Measurements from ENCODE around the gene NEK10. TPM values are rescaled to one million over a fixed set of nuclear protein-coding genes. Genes with fewer than 3 reads are reported as not detected.
"Not testable (repeated sequence)": the region's sequence is repeated elsewhere in the genome, so short reads cannot be mapped to it uniquely, and the experiment has no call there.

The NEK10 gene
- polyA plus RNA-seq, 1 donor, result 4.6 TPM

DNA sequence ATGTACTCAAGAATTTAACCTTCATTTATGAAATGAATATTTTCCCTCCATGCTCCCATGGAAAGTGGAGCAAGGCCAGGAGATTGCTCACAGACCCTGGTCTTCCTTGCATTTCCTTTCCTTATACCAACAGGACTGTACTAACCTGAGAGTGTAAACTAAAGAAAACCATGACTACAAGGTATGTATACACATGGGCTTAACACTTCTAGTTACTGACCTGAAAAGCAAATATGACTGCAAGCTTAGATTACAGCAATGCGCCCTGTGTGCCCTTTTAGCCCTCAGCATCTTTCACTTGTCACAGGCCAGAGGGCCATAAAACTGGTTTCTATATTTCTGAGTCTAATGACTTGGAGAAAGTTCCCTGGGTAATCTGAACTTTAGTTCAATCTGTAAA is 52.1 kb downstream of the NEK10 start:
- no peak for DNase-seq (ENCODE audit: low read depth)

DNA sequence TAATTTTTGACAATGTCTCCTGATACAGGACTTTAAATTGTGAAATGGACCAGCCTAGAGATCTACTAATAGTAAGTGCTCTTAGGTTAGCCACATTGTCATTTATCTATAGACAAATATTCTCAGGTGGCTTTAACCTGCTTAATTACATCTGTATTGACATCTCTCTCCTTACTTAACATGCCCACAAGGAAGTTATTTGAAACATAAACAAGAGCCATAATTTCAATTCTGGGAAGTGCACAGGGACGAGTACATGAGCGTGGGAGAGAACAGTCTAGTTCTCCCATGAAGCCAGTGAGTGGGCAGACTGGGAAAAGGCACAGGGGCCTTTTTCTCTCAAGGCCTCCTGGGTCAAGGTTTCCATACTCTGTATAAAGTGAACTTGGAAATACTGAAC is 54.2 kb downstream of the NEK10 start:
- no peak for DNase-seq (ENCODE audit: low read depth)

DNA sequence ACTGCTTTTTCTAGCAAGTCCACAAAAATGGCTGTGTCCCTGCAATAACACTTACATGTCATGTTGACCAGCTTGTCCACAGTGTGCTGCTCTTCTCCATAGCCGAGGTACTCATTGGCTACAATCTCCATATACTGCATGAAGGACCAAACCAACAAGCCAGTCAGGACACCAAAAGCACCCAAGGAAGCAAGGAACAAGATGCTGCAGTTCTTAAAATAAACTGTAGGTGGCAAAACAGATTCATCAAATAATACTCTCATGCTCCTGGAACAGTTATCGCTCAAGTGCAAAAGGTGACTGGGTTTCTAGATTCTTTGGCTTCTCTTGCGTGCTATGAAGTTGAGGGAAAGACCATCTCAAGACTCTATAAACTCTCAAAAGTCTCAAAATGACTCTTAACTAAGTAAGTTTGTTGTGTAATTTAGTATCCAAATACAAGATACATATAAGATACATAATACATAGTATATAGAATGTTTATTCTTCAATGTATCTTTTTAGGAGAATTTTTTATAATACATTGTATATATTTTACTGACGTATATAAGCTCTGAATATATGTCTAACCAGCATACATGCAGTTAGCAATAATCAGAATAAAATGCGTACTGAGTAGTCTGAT is 57.0 kb downstream of the NEK10 start:
- peak; percentile 35 for DNase-seq (ENCODE audit: low read depth)

DNA sequence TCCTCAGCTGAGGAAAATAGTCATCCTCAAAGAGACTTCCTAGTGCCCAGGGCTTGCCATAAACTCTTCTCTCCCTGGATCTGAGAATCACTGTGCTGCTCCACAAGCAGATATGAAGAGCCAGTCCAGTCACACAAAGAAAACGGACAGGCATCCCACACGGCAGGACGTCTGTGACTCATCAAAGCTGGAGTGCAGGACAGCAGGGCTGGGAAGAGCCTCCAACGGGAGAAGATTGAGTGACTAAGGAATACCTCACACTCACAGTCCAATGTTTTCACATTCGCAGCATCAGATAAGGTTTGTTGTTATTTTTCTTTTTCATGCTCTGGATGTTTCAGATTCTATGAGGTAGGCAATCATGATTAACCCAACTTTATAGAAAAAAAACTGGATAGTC is 57.8 kb downstream of the NEK10 start:
- DNase-seq (ENCODE audit: low read depth), result no peak

DNA sequence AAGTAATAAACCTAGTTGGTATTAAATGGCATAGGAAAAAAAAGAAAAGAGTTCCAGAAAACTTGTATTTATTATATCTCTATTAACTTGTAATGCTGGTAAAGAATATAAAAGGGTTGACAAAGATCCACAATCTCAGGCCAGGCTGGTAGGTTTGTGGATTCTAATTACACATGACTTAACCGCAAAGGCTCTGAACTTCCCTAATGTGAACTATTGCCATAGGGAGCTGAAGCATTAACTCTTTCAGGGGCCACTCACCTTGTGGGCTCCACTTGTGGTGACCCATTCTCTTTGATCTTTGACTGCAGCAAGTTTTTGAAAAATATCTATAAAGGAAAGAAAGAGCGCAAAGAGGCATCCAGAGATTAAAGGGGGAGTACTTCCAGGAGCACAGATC is 58.5 kb downstream of the NEK10 start:
- DNase-seq (ENCODE audit: low read depth), result no peak

DNA sequence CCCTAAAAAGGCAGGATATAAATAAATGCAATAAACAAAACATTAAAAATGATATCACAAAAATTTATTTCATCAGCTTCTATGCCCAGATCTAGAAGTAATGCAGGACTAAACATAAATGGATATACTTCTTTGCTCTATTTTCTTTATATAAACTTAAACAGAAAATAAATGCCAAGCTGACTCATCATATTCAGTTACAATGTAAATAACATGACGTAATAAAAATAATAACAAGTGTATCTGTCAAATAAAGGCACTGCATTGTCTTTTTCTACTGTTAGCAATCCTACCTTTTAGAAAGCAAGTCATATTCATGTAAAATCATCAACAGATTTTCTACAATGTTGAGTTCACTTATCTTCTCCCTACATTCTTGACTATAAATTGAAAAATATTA is 61.6 kb downstream of the NEK10 start:
- no peak for DNase-seq (ENCODE audit: low read depth)

DNA sequence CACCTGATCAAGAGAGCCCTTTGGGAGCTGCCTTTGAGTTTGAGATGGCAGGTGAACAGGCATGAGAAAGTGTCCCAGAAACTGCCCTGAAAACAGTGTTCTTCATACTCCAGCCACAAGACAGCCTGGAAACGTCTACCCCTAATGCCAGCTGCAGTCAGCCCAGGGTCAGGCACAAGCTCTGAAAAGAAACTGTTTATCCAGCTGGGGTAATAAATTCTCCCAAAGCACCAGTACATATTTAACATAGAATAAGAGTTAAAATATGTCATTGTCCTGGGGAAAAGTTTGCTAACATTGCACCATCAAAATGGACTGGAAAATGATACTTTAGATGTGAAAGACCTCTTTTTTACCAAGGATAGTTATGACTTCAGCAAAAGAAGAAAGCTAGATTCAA is 66.3 kb downstream of the NEK10 start:
- no peak for DNase-seq (ENCODE audit: low read depth)

DNA sequence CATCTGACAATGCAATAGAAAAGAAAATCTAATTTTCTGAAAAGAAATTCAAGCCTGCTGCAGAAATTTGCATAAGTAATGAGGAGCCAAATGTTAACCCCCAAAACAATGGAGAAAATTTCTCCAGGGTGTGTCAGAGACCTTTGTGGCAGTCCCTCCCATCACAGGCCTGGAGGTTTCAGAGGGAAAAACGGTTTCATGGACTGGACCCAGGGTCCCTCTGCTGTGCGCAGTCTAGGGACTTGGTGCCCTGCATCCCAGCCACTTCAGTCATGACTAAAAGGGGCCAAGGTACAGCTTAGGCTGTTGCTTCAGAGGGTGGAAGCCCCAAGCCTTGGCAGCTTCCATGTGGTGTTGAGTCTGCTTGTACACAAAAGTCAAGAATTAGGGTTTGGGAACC is 70.2 kb downstream of the NEK10 start:
- DNase-seq (ENCODE audit: low read depth), result not testable (repeated sequence)

DNA sequence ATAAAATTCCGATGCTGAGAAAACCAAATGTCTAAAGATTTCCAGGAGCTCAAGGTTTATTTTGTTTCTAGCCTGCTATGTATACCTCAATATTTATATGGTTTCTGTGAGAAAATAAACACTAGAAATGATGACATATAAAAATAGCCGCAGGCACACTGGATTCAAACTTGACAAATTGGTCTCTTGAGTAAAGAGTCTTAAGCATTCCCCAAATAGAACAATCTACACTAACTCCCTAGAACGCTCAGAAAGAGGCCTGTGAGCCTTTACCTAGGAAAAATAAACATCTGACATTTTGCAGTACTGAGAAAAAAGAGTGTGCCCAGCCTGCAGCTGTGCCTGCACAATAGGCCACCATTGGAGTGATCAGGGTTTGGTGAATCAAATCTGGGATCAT is 75.2 kb downstream of the NEK10 start:
- no peak for DNase-seq (ENCODE audit: low read depth)

DNA sequence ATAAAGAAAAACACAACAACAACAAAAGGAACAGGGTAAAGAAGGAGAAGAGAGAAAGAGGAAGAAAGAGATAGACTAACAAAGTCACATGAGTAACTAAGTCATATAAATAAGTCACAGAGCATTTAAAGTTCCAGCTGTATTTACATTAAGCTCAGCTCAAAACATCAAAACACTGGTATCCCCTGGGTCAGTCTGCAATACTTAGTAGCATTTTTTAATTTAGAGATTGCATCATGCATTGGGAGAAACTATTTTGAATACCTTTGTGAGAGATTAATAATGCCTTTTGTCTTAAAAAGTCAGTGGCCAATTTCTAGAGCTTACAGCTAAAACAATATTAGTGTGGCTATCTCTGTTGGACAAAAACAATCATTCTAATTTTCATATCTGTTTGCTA is 78.4 kb downstream of the NEK10 start:
- DNase-seq (ENCODE audit: low read depth), result no peak

DNA sequence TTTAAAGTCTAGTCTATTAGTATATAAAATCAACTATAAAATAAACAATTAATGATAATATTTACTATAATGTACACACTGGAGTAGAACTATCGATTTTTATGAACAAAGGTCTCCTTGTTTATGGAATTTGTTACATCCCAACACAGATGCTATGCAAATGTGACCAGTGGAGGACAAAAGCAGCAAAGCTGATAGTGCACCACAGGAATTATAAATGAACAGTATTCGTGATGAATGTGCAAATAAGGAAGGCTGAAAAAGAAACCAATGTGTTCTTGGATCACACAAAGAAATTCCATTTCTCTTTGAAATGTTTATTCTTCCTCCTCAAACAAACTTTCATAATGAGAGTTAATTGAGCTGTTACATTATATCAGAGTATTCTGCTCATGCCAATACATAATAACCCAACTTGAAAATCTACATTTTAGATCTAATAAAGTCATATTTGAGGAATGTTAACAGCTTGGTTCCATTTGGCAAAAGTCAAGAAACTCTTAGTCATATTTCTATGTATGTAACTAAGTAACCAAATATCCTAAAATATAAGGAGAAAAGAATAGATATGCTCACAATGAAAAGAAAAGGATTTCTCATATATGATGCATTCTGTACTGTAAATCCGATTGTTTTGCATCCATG is 79.3 kb downstream of the NEK10 start:
- no peak for DNase-seq (ENCODE audit: low read depth)

DNA sequence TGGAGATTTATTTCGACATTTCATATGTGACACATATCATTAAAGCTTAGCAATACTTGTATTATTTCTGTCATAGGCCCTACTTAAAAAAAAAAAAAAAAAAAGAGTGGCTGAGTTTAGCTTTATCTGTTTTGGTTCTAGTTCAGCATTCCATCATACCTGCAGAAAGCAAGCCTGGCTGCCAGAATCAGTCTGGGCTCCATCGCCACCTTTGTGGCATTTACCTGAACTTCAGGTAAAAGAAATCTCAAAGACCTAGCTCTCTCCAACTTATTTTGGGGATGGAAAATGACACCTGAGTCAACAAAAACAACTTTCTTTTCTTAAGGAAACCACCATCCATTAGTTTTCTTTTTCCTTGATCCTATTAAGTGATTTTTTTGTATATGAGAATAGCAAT is 82.1 kb downstream of the NEK10 start:
- DNase-seq (ENCODE audit: low read depth), result no peak

DNA sequence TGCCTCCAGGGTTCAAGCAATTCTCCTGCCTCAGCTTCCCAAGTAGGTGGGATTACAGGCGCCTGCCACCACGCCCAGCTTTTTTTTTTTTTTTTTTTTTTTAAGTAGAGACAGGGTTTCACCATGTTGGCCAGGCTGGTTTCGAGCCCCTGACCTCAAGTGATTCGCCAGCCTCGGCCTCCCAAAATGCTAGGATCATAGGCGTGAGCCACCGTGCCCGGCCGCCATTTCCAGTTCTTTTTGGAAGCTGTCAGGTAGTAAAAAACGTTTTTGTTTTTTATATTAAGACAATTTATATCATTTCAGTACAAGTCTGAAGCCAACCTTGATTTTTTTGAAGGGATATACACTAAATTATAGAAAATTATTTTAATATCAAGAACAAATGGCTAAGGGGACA is 82.7 kb downstream of the NEK10 start:
- DNase-seq (ENCODE audit: low read depth), result not testable (repeated sequence)

DNA sequence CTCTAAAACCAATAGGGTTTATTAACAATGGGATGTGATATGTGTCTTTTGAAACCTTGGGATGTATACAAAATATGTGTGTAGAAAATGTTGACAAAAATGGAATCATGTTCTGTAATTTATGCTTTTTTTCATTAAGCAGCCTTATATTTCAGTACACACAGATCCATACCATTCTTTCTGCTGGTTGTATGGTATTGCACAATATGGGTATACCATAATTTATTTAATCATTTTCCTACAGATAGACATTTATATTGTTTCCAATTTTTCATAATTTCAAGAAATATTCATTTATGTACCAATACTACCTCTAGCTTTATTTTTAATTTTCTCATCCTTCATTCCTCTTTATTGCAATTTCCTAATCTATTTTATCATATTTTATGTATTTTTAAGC is 83.5 kb downstream of the NEK10 start:
- DNase-seq (ENCODE audit: low read depth), result no peak

DNA sequence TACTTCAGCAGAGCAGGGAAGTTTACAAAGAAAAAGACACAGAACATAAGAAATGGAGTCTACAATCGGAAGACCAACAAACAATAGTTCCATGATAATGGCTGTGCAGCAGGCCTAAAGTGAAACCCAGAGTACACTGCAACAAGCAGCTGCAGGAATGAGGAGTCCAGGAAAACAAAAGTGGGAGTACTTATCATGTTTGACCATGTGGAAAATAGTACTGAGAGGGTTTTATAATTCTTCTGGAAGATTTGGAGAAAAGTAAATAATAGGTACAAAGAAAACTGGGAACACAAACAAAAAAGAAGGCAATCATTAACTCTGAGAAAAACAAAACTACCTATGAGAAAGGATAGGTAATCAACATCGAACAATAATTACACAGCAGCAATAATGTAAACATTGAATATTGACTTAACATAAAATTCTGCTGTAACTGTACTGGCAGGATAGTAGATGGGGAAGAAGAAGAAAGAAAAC is 87.5 kb downstream of the NEK10 start:
- DNase-seq (ENCODE audit: low read depth), result no peak

DNA sequence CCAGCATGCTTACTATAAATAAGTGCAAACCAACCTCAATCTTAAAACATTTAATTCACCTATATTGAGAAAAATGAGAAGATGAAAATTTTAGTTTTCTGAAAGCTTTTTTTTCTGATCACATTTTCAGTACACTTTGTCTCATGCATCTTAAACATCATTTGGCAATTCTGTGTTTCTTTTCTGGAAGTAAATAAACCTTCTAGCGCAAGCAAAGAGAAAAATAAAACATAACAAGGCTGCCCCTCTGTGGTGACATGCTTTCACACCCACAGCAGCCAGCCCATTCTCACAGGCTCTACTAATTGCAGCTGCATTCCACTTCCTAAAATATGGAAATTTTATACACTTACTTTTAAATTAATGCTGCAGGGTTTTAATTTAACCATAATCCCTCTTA is 90.1 kb downstream of the NEK10 start:
- no peak for DNase-seq (ENCODE audit: low read depth)

DNA sequence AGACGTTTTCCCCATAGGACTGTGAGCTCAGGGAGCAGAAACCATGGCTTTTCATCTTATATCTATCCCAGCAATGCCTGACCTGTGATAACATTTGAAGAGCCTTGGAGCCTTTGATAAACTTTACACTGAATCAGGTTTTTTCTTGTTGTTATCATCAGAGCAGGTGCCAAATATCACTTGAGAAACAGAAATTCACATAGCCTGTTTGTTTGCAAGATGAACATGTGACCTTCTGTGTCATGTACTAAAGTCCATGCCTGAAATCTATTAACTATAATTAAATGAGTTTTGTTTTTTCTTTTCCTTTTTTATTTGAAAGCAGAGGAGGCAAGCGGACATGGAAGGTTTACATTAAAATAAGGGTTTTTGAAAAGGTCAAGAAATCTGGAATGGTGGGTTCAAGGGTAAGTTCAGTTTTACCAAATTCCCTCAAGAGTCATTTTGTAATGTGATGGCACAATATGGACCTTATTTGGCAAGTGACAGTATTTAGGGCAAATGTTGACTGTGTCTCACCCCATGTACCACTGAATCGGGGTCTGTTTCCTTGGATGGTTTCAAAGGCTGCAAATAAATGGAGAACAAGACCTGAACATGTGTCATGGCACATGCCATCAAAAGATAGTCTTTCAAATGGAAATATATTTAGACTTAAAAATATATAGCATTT is 90.7 kb downstream of the NEK10 start:
- no peak for DNase-seq (ENCODE audit: low read depth)

DNA sequence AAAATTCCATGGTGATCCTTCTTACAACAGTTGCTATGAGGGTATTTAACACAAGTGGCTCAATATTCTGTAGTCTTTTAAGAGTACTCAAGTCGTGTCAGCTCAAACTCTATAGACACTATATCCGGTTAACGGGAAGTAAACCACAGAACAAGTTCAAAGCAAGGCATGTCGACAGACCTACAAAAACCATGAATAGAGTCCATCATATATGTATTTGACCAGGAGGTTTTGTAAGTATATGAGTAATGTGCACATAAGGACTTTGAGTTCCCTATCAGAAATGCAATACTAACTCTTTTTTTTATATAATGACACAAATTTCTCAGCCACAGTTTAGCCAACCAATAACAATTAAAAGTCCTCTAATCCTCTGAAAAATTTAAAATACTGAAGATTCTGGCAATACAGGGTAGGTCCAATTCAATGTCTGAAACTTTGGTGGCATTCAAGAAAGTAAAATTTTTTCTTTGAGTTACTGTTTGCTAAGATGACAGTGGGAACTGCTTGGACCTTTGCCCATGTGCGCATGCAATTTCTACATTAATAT is 93.7 kb downstream of the NEK10 start:
- no peak for DNase-seq (ENCODE audit: low read depth)

DNA sequence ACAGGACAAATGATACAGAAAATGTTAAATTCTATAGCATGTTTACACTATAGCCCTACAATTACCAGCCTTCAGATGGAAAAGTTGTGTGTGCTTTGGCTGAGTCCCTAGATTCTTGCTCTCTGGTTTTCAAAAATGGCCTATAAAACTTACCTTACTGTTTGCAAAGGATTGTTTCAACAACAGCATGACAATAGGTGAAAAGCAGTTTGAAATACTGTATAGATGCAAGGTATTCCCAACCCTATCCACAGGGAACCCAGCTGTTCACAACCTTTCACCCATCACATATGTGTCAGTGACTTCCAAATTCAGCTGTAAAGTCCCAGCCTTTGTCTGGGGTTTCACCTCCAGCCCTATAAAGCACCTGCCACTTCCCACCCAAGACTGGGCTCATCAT is 97.3 kb downstream of the NEK10 start:
- no peak for DNase-seq (ENCODE audit: low read depth)

DNA sequence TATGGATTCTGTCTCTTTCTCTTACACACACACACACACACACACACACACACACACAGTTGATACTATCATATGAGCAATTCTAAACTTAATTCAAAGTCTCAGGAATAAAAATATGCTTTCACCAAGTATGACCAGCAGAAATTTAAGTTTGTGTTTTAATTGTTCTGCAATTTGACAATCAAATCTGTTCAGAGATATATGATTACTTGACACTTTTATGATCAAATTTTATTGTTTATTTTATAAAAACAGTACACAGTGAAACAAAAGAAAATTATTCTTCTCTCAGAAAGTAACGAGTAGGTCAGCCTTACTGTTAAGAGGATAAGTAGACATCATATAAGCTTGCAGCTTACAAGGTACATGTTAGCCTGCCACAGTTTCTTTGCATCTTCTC is 114.3 kb downstream of the NEK10 start:
- DNase-seq (ENCODE audit: low read depth), result no peak

DNA sequence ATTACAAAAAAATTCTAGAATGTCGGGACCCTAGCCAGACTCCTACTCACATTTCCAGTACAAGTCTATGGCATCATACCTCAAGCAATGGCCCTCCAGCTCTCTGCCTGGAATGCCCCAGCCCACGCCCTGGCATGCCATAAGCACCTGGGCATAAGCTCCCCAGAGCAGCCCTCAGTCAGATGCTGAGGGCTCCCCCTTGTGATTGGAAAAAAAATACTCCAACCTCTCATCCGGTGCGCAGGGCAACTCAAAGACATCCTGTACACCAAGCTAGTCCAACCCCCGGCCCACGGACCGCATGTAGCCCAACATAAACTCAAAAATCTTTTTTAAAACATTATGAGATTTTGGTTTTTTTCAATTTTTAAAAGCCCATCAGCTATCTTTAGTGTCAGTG is 115.4 kb downstream of the NEK10 start:
- no peak for DNase-seq (ENCODE audit: low read depth)

DNA sequence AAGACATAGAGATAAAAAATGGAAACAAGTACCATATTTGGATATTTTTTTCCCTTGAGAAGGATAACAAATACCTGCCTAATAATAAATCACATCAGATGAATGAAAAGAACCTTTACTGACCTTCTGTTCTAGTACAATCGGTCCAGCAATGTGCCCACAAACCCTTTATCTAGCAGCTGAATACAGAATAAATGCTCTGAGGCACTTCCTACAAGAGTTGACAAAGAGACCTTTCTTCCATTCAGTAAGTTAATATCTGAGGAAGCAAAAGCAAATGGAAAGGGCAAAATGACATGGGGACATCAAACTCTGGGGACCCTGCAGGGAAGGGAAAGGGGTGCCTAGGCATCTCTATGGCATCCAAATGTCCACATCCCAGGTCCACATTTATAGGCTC is 115.8 kb downstream of the NEK10 start:
- DNase-seq (ENCODE audit: low read depth), result no peak

DNA sequence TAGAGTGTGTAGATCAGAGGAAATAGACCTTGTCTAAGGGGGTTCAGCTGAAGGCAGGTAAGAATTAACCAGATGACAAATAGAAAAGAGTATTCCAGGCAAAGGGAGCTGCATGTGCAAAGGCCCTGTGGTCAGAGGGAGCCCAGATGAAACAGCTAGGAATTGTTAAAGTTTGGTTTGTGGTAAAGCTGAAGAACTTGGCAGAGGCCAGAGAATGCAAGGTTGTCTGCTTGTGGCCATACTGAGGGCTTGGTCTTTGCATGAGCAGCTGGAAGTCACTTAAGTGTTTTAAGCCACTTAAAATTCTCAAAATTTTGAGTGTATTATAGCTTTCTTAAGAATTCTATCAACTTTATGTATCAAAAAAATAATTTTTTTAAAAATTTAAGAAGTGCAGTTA is 116.5 kb downstream of the NEK10 start:
- DNase-seq (ENCODE audit: low read depth), result no peak
